Kidney epithelial cell (primary cell): ENCODE measurements around the gene RBFOX2. TPM values are rescaled to one million over a fixed set of nuclear protein-coding genes. Genes with fewer than 3 reads are reported as not detected.

Source experiments
- DNase-seq: peaks from one replicate; pipeline ENCODE4 v3.0.0-alpha.2; 2010; ENCODE audit warnings: low read depth
- H3K27me3 ChIP-seq: 2 replicates; pipeline ENCODE4 v1.6.0; 2011; ENCODE audit warnings: low read length; ENCODE audit not compliant: control insufficient read depth, insufficient read depth
- H3K36me3 ChIP-seq: 2 replicates; pipeline ENCODE4 v1.5.1; 2011; ENCODE audit warnings: low read length; ENCODE audit not compliant: control insufficient read depth, insufficient read depth
- H3K4me3 ChIP-seq: 2 replicates; pipeline ENCODE4 v1.5.1; 2011; ENCODE audit warnings: low read depth, mild to moderate bottlenecking, control low read depth, low read length
- CTCF ChIP-seq: IDR thresholded peaks from 2 replicates; pipeline ENCODE4 v1.5.1; 2011; ENCODE audit warnings: mild to moderate bottlenecking, moderate library complexity, low read length, control low read depth, inconsistent platforms; ENCODE audit not compliant: insufficient read depth, poor library complexity, severe bottlenecking
- total RNA-seq: library from RNA; depleted of rRNA; stranded (reverse); fragments of >200 nt; gene quantifications from 2 replicates; pipeline ENCODE4 v1.2.3, GENCODE V29; 2015

RBFOX2 gene
- total RNA-seq, 1 donor from 2014 or later: 75.1 TPM

- H3K27me3 ChIP-seq: no peaks in the 10 kb centered on the region
- DNase-seq: no peak
- no peak overlapping the region for H3K4me3 ChIP-seq
- TF ChIP-seq CTCF: no peak
- no peaks in the 10 kb centered on the region for H3K36me3 ChIP-seq
Observed at GRCh38 chr22:35903571-35904335, 124.9 kb downstream of the RBFOX2 start.

- no peak for TF ChIP-seq CTCF
- Histone ChIP-seq H3K36me3 (no peaks in the 10 kb centered on the region), H3K27me3 (no peaks in the 10 kb centered on the region), H3K4me3 (no peak overlapping the region)
- DNase-seq: no peak
Observed at GRCh38 chr22:35900483-35901168, 128.0 kb downstream of the RBFOX2 start.

- H3K4me3 ChIP-seq: no peak overlapping the region
- TF ChIP-seq CTCF: no peak
- DNase-seq: no peak
- H3K36me3 ChIP-seq: no peaks in the 10 kb centered on the region
- H3K27me3 ChIP-seq: no peaks in the 10 kb centered on the region
Observed at GRCh38 chr22:35899736-35900135, 128.9 kb downstream of the RBFOX2 start.

GRCh38 chr22:35896111-35896705 is 132.4 kb downstream of the RBFOX2 start:
- DNase-seq: no peak
- H3K27me3 ChIP-seq: no peaks in the 10 kb centered on the region
- no peak for TF ChIP-seq CTCF
- H3K4me3 ChIP-seq: no peak overlapping the region
- no peaks in the 10 kb centered on the region for H3K36me3 ChIP-seq

GRCh38 chr22:35894937-35895708 is 133.5 kb downstream of the RBFOX2 start:
- Histone ChIP-seq H3K4me3 (no peak overlapping the region), H3K36me3 (no peaks in the 10 kb centered on the region), H3K27me3 (no peaks in the 10 kb centered on the region)
- no peak for TF ChIP-seq CTCF
- DNase-seq: no peak
